Measurements from ENCODE around the gene HERPUD1. TPM values are rescaled to one million over a fixed set of nuclear protein-coding genes. Genes with fewer than 3 reads are reported as not detected.

Gene HERPUD1
- total RNA-seq, 1 experiment from 2014 or later, result 35.3 TPM

DNA sequence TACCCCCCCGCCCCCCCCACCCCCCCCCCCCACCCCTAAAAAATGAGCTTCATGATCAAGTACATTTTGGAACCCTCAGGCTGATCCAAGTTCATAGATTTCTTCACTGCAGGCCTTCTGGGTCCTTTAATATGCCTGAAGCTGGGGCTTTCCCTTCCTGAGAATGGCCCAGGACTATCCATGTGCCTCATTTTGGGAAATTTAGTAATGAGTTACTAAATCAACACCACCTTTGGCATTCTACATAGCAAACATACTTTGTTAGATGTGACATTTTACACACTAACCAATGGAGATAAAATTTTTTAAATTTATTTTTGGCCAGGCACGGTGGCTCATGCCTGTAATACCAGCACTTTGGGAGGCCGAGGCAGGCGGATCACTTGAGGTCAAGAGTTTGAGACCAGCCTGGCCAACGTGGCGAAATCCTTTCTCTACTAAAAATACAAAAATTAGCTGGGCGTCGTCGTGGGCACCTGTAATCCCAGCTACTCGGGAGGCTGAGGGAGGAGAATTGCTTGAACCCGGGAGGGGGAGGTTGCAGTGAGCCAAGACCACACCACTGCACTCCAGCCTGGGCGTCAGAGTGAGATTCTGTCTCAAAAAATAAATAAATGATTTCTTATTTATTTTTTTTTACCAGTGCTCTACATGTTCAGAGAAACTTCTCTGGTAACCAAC is 14.0 kb downstream of the HERPUD1 start:
- intact Hi-C loops (cut with micrococcal nuclease; ENCODE audit: unreplicated experiment), result loop anchor here (1.0 to 5.0 kb wide), 3 partner anchors 13 to 221 kb away; no protein-coding TSS in a partner anchor
- H3K79me2 ChIP-seq (ENCODE audit: low read depth), result no peaks in the 10 kb centered on the region
- CTCF ChIA-PET, result no interaction called here
- H3K4me2 ChIP-seq, result no peak overlapping the region
- POLR2A ChIA-PET (ENCODE audit: unreplicated experiment), result no interaction called here
- DNase-seq, result no peak
- H2AFZ ChIP-seq, result no peak overlapping the region
- peaks cover 32% of the 10 kb centered on the region for H3K36me3 ChIP-seq (ENCODE audit: low read depth)
- H3K27me3 ChIP-seq (ENCODE audit: insufficient read depth, low read depth), result no peaks in the 10 kb centered on the region
- H3K4me3 ChIP-seq, result no peak overlapping the region
- H3K9me3 ChIP-seq (ENCODE audit: insufficient read depth, low read depth), result no peaks in the 10 kb centered on the region
- TF ChIP-seq, protein P1, sequence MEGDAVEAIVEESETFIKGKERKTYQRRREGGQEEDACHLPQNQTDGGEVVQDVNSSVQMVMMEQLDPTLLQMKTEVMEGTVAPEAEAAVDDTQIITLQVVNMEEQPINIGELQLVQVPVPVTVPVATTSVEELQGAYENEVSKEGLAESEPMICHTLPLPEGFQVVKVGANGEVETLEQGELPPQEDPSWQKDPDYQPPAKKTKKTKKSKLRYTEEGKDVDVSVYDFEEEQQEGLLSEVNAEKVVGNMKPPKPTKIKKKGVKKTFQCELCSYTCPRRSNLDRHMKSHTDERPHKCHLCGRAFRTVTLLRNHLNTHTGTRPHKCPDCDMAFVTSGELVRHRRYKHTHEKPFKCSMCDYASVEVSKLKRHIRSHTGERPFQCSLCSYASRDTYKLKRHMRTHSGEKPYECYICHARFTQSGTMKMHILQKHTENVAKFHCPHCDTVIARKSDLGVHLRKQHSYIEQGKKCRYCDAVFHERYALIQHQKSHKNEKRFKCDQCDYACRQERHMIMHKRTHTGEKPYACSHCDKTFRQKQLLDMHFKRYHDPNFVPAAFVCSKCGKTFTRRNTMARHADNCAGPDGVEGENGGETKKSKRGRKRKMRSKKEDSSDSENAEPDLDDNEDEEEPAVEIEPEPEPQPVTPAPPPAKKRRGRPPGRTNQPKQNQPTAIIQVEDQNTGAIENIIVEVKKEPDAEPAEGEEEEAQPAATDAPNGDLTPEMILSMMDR (conservative IDR thresholded peaks at IDR 0.05), result no peak
- TF ChIP-seq EZH2 (IDR thresholded peaks at IDR 0.05; ENCODE audit: low read depth), result no peak
- peaks cover 4% of the 10 kb centered on the region for H4K20me1 ChIP-seq (ENCODE audit: insufficient read depth)
- no peaks in the 10 kb centered on the region for H3K9me2 ChIP-seq (ENCODE audit: insufficient read depth)
- H3F3A ChIP-seq (ENCODE audit: insufficient read depth, low read depth), result peaks cover 46% of the 10 kb centered on the region
- H3K4me1 ChIP-seq (replicated peaks; ENCODE audit: insufficient read depth), result peaks cover 24% of the 10 kb centered on the region
- no peak overlapping the region for H3K27ac ChIP-seq
- no TSS peak for BruUV-seq (replicated peaks)

DNA sequence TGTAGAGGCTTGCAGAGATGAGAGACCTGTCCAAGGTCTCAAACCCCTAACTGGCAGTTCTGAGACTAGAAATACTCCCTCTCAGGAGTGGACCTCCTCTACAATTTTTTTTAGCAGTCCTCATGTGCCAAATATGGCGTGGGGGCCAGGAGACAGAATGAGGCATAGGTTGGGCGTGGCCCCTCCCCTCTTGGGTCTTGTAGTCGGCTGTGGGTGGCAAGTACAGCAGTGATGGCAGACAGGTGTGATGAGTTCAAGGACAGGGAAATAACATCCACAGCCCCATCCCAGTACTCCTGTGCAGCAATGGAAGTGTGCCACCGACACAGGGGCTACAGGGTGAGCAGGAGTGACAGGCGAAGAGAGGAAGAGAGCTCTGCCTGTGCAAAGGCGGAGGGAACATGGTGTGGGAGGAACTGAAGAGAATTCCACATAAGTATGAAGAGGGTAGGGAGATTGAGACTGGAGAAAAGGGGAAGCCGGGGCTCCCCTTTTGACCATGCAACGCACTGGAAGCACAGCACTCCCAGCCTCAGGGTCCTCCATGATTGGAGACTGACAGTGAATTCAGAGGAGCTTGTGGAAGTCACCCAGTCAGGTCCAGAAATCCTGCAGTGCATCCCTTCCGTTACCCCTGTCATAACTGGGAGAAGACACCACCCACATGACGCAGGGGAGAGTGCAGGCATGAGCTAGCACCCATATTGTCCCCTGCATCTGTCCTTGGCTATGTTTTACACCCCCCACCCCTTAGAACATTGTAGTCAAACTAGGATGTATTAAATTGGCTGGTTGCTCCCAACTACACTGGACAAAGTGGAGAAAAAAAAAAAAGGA is 15.0 kb downstream of the HERPUD1 start:
- POLR2A ChIA-PET (ENCODE audit: unreplicated experiment), result interaction anchor here (0.6 kb wide), 1 partner anchor 239 kb away, joined by 4 read pairs; the partner anchor contains the start of gene PSME3IP1
- Histone ChIP-seq H3K4me3 (no peak overlapping the region), H3K4me1 (replicated peaks; ENCODE audit: insufficient read depth) (peaks cover 24% of the 10 kb centered on the region), H3K9me2 (ENCODE audit: insufficient read depth) (no peaks in the 10 kb centered on the region), H3K27ac (no peak overlapping the region), H3K4me2 (no peak overlapping the region), H2AFZ (no peak overlapping the region), H3F3A (ENCODE audit: insufficient read depth, low read depth) (peaks cover 38% of the 10 kb centered on the region), H3K36me3 (ENCODE audit: low read depth) (peaks cover 25% of the 10 kb centered on the region), H4K20me1 (ENCODE audit: insufficient read depth) (no peaks in the 10 kb centered on the region; the same call in 1 of the 2 replicates), H3K9me3 (ENCODE audit: insufficient read depth, low read depth) (no peaks in the 10 kb centered on the region), H3K27me3 (ENCODE audit: insufficient read depth, low read depth) (no peaks in the 10 kb centered on the region), H3K79me2 (ENCODE audit: low read depth) (no peaks in the 10 kb centered on the region)
- no peak for DNase-seq
- no TSS peak for BruUV-seq (replicated peaks)
- no peak for TF ChIP-seq EZH2 (IDR thresholded peaks at IDR 0.05; ENCODE audit: low read depth)
- TF ChIP-seq, protein P1 (conservative IDR thresholded peaks at IDR 0.05), result no peak
- intact Hi-C loops (cut with micrococcal nuclease; ENCODE audit: unreplicated experiment), result loop anchor here (5.0 kb wide), 1 partner anchor 220 kb away; no protein-coding TSS in a partner anchor
- CTCF ChIA-PET, result no interaction called here

DNA sequence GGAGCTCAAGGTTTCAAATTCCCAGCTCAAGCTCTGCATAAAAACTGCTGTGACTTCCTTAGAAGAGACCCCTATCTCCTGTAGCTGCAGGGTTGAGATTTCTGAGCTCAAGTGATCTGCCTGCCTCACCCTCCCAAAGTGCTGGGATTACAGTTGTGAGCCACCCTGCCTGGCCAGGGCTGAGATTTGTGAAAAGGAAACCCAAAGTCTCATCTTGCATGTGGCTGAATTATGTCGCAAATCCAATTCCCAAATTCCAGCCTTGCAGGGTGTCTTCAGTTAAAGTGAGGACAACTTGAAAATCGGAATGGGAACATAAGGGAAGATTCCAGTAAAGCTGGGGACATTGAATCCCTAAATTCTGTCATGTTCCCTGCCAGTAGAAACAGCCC is 15.7 kb downstream of the HERPUD1 start:
- CTCF ChIA-PET, result no interaction called here
- no TSS peak for BruUV-seq (replicated peaks)
- no peaks in the 10 kb centered on the region for H3K79me2 ChIP-seq (ENCODE audit: low read depth)
- no peaks in the 10 kb centered on the region for H4K20me1 ChIP-seq (ENCODE audit: insufficient read depth)
- peaks cover 20% of the 10 kb centered on the region; the same call in 1 of the 2 replicates for H3K36me3 ChIP-seq (ENCODE audit: low read depth)
- no peaks in the 10 kb centered on the region for H3K9me3 ChIP-seq (ENCODE audit: insufficient read depth, low read depth)
- H3K27ac ChIP-seq, result no peak overlapping the region
- no peaks in the 10 kb centered on the region for H3K27me3 ChIP-seq (ENCODE audit: insufficient read depth, low read depth)
- no peak overlapping the region for H3K4me3 ChIP-seq
- H3K4me2 ChIP-seq, result no peak overlapping the region
- TF ChIP-seq, protein P1 (conservative IDR thresholded peaks at IDR 0.05), result no peak
- TF ChIP-seq EZH2 (IDR thresholded peaks at IDR 0.05; ENCODE audit: low read depth), result no peak
- H3K9me2 ChIP-seq (ENCODE audit: insufficient read depth), result no peaks in the 10 kb centered on the region
- no peak overlapping the region for H2AFZ ChIP-seq
- POLR2A ChIA-PET (ENCODE audit: unreplicated experiment), result interaction anchor here (0.6 kb wide), 1 partner anchor 238 kb away, joined by 4 read pairs; the partner anchor contains the start of gene PSME3IP1
- DNase-seq, result no peak
- intact Hi-C loops (cut with micrococcal nuclease; ENCODE audit: unreplicated experiment), result loop anchor here (5.0 kb wide), 1 partner anchor 220 kb away; no protein-coding TSS in a partner anchor
- peaks cover 33% of the 10 kb centered on the region for H3F3A ChIP-seq (ENCODE audit: insufficient read depth, low read depth)
- H3K4me1 ChIP-seq (replicated peaks; ENCODE audit: insufficient read depth), result peaks cover 24% of the 10 kb centered on the region
